GM18909 (cell line): ENCODE results near the gene RNASEH2C.
A peak's percentile ranks its signal among the peaks of the same experiment; 100 is the strongest.
"Not testable (repeated sequence)": the region's sequence is repeated elsewhere in the genome, so short reads cannot be mapped to it uniquely, and the experiment has no call there.

Source experiments
- ATAC-seq: cut with Tn5 transposase; IDR thresholded peaks from one replicate; pipeline ENCODE4 v1.9.1; 2021; ENCODE audit warnings: mild to moderate bottlenecking; ENCODE audit not compliant: unreplicated experiment, poor library complexity

Gene RNASEH2C

GRCh38 chr11:65718531-65718930, 2.1 kb downstream of the RNASEH2C start:
- ATAC-seq = no peak

- ATAC-seq = no peak
Observed at GRCh38 chr11:65717906-65718305, 2.7 kb downstream of the RNASEH2C start.

- no peak for ATAC-seq
Observed at GRCh38 chr11:65716774-65717405, 3.7 kb downstream of the RNASEH2C start.

- no peak for ATAC-seq
Observed at GRCh38 chr11:65716302-65716701, 4.3 kb downstream of the RNASEH2C start.

GRCh38 chr11:65714433-65714832, 6.2 kb downstream of the RNASEH2C start:
- no peak for ATAC-seq

GRCh38 chr11:65713212-65713969, 7.2 kb downstream of the RNASEH2C start:
- ATAC-seq = no peak

GRCh38 chr11:65712633-65713076, 7.9 kb downstream of the RNASEH2C start:
- no peak for ATAC-seq

- peak; percentile 83 for ATAC-seq
Observed at GRCh38 chr11:65711785-65712632, 8.6 kb downstream of the RNASEH2C start, which contains the start of gene KAT5. Gene KAT5 (plus strand): TSS chr11:65712252. CDS start chr11:65712268, 16 bp downstream.

- ATAC-seq = no peak
Observed at GRCh38 chr11:65710421-65710820, 10.2 kb downstream of the RNASEH2C start.

- no peak for ATAC-seq
Observed at GRCh38 chr11:65709661-65710060, 10.9 kb downstream of the RNASEH2C start.

GRCh38 chr11:65708451-65708850, 12.1 kb downstream of the RNASEH2C start:
- no peak for ATAC-seq

GRCh38 chr11:65707002-65707401, 13.6 kb downstream of the RNASEH2C start:
- not testable (repeated sequence) for ATAC-seq

GRCh38 chr11:65706303-65706763, 14.3 kb downstream of the RNASEH2C start:
- ATAC-seq = not testable (repeated sequence)

- no peak for ATAC-seq
Observed at GRCh38 chr11:65703846-65704245, 16.8 kb downstream of the RNASEH2C start.

- ATAC-seq = no peak
Observed at GRCh38 chr11:65701686-65702085, 18.9 kb downstream of the RNASEH2C start.

- no peak for ATAC-seq
Observed at GRCh38 chr11:65700399-65700798, 20.2 kb downstream of the RNASEH2C start.

- ATAC-seq = no peak
Observed at GRCh38 chr11:65699306-65699705, 21.3 kb downstream of the RNASEH2C start.

GRCh38 chr11:65698205-65698604, 22.4 kb downstream of the RNASEH2C start:
- no peak for ATAC-seq

- no peak for ATAC-seq
Observed at GRCh38 chr11:65696802-65697552, 23.6 kb downstream of the RNASEH2C start.
